Mammary epithelial cell (primary cell): Measurements from ENCODE around the gene KIF13A.

Source experiments
- CTCF ChIP-seq, 2 donors: IDR thresholded peaks in 1 of 2; conservative IDR thresholded peaks in 1 of 2; 2 replicates each; pipeline ENCODE4 v1.5.1; 2011 to 2012; ENCODE audit warnings: inconsistent platforms in 2 of 2, low read length in 2 of 2, mild to moderate bottlenecking in 2 of 2, control low read depth in 1 of 2, low read depth in 1 of 2; ENCODE audit not compliant: insufficient read depth in 1 of 2; ENCODE audit errors: extremely low read depth in 1 of 2
- EZH2 ChIP-seq: IDR thresholded peaks from 2 replicates; pipeline ENCODE4 v1.6.1; 2012; ENCODE audit warnings: low read length, inconsistent platforms, borderline replicate concordance

- TF ChIP-seq CTCF (conservative IDR thresholded peaks at IDR 0.05 in 1 of 2, IDR thresholded peaks at IDR 0.05 in 1 of 2; ENCODE audit: extremely low read depth in 1 of 2, insufficient read depth in 1 of 2, low read depth in 1 of 2, low read length in 2 of 2) (no peak), EZH2 (no peak)
Measured at GRCh38 chr6:17984812-17985670, 2.4 kb downstream of the KIF13A start.
